C4-2B (cell line): ENCODE measurements around the gene C16orf87.

Experiments used
- H3K27ac ChIP-seq: fragments of 450-650 bp; 2 replicates; pipeline ENCODE4 v1.5.1; 2017
- CTCF ChIP-seq: fragments of 450-650 bp; conservative IDR thresholded peaks from 2 replicates; pipeline ENCODE4 v1.5.1; 2017; ENCODE audit warnings: mild to moderate bottlenecking
- ZFX ChIP-seq: fragments of 450-650 bp; IDR thresholded peaks from 2 replicates; pipeline ENCODE4 v1.6.1; 2017

The C16orf87 gene

GRCh38 chr16:46808997-46809396 is 22.0 kb downstream of the C16orf87 start:
- H3K27ac ChIP-seq: peak overlapping the region; percentile 57
- TF ChIP-seq ZFX (no peak), CTCF (no peak)

GRCh38 chr16:46807336-46807735 is 23.6 kb downstream of the C16orf87 start:
- H3K27ac ChIP-seq: no peak overlapping the region
- no peak for TF ChIP-seq CTCF
- TF ChIP-seq ZFX: no peak

GRCh38 chr16:46803373-46803772 is 27.6 kb downstream of the C16orf87 start:
- H3K27ac ChIP-seq: no peak overlapping the region
- TF ChIP-seq ZFX: no peak
- no peak for TF ChIP-seq CTCF

GRCh38 chr16:46801428-46802049 is 29.4 kb downstream of the C16orf87 start:
- no peak overlapping the region for H3K27ac ChIP-seq
- TF ChIP-seq ZFX (no peak), CTCF (peak; percentile 75)

GRCh38 chr16:46800494-46800893 is 30.5 kb downstream of the C16orf87 start:
- no peak overlapping the region for H3K27ac ChIP-seq
- TF ChIP-seq ZFX (no peak), CTCF (no peak)

GRCh38 chr16:46797501-46797900 is 33.5 kb downstream of the C16orf87 start:
- no peak for TF ChIP-seq ZFX
- TF ChIP-seq CTCF: no peak
- no peak overlapping the region for H3K27ac ChIP-seq

GRCh38 chr16:46796764-46797269 is 34.2 kb downstream of the C16orf87 start:
- TF ChIP-seq ZFX (no peak), CTCF (no peak)
- H3K27ac ChIP-seq: no peak overlapping the region
